ENCODE results near the gene RIPOR2.

GRCh38 chr6:24868765-24869164 is 67.0 kb downstream of the RIPOR2 start:
- TF ChIP-seq ZNF207 (IDR thresholded peaks at IDR 0.05; ENCODE audit: borderline replicate concordance) (no peak), TBL1XR1 (IDR thresholded peaks at IDR 0.05; ENCODE audit: low read depth, low read length) (no peak)
